ENCODE data around the gene METRNL. TPM values are rescaled to one million over a fixed set of nuclear protein-coding genes. Genes with fewer than 3 reads are reported as not detected.

METRNL gene
- total RNA-seq, 1 experiment from 2014 or later: 21.0 TPM

DNA sequence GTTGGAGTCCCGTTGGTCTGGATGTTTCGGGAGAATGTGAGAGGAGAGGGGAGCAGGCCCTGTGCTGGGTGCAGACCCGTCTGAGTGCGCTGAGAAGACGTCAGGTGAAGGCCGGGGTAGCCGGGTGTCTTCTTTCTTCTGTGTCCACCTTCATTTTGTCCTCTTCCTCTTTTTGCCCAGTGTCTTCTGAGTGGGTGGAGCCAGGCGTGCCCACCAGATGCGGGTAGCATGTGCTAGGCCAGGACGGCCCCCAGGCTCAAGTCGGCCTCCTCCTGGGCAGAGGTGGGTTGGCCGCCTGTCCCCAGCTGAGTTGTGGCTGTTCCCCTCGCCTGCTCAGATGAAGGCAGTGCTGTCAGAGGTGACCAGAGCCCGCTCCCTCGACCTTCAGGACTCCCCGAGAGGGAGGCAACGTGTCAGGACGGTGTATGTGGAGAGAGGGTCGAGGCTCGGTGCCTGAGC, 3.5 kb downstream of the METRNL start:
- POLR2A ChIA-PET: no interaction called here
- intact Hi-C loops (cut with micrococcal nuclease; ENCODE audit: unreplicated experiment) (no loop called here), in situ Hi-C loops (cut with HindIII; ENCODE audit: low pct_unique_long_range_greater_than_20kb, low sequenced_read_pairs) (no loop called here)
- DNase-seq (ENCODE audit: low read depth, low spot score) (no peak), ATAC-seq (no peak)
- H3K9me3 ChIP-seq (ENCODE audit: control insufficient read depth, insufficient read depth, low read depth, low read length): no peaks in the 10 kb centered on the region
- no peak for TF ChIP-seq TCF7L2 (IDR thresholded peaks at IDR 0.05; ENCODE audit: low read depth, low read length)
- TF ChIP-seq POLR2AphosphoS5 (IDR thresholded peaks at IDR 0.05; ENCODE audit: low read depth, low read length): no peak
- TF ChIP-seq, protein P1, sequence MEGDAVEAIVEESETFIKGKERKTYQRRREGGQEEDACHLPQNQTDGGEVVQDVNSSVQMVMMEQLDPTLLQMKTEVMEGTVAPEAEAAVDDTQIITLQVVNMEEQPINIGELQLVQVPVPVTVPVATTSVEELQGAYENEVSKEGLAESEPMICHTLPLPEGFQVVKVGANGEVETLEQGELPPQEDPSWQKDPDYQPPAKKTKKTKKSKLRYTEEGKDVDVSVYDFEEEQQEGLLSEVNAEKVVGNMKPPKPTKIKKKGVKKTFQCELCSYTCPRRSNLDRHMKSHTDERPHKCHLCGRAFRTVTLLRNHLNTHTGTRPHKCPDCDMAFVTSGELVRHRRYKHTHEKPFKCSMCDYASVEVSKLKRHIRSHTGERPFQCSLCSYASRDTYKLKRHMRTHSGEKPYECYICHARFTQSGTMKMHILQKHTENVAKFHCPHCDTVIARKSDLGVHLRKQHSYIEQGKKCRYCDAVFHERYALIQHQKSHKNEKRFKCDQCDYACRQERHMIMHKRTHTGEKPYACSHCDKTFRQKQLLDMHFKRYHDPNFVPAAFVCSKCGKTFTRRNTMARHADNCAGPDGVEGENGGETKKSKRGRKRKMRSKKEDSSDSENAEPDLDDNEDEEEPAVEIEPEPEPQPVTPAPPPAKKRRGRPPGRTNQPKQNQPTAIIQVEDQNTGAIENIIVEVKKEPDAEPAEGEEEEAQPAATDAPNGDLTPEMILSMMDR (IDR thresholded peaks at IDR 0.05): no peak
- no peak for TF ChIP-seq SIN3A (IDR thresholded peaks at IDR 0.05; ENCODE audit: borderline replicate concordance, insufficient read depth, low read depth, low read length)
- TF ChIP-seq, protein P2, sequence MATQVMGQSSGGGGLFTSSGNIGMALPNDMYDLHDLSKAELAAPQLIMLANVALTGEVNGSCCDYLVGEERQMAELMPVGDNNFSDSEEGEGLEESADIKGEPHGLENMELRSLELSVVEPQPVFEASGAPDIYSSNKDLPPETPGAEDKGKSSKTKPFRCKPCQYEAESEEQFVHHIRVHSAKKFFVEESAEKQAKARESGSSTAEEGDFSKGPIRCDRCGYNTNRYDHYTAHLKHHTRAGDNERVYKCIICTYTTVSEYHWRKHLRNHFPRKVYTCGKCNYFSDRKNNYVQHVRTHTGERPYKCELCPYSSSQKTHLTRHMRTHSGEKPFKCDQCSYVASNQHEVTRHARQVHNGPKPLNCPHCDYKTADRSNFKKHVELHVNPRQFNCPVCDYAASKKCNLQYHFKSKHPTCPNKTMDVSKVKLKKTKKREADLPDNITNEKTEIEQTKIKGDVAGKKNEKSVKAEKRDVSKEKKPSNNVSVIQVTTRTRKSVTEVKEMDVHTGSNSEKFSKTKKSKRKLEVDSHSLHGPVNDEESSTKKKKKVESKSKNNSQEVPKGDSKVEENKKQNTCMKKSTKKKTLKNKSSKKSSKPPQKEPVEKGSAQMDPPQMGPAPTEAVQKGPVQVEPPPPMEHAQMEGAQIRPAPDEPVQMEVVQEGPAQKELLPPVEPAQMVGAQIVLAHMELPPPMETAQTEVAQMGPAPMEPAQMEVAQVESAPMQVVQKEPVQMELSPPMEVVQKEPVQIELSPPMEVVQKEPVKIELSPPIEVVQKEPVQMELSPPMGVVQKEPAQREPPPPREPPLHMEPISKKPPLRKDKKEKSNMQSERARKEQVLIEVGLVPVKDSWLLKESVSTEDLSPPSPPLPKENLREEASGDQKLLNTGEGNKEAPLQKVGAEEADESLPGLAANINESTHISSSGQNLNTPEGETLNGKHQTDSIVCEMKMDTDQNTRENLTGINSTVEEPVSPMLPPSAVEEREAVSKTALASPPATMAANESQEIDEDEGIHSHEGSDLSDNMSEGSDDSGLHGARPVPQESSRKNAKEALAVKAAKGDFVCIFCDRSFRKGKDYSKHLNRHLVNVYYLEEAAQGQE (IDR thresholded peaks at IDR 0.05; ENCODE audit: insufficient read depth in 1 of 2, low read depth in 2 of 2, low read length in 1 of 2): no peak
- no TSS peak for BruUV-seq (replicated peaks)
- CTCF ChIA-PET: no interaction called here
- H3K36me3 ChIP-seq (ENCODE audit: control insufficient read depth, insufficient read depth, low read length): peaks cover 5% of the 10 kb centered on the region; the same call in 1 of the 2 replicates
- no peak overlapping the region for H3K27ac ChIP-seq (ENCODE audit: low read length)
- H3K4me1 ChIP-seq (ENCODE audit: control insufficient read depth, insufficient read depth, low read length): peaks cover 16% of the 10 kb centered on the region
- no peaks in the 10 kb centered on the region for H3K27me3 ChIP-seq (ENCODE audit: control insufficient read depth, insufficient read depth, low read length)
- H3K4me3 ChIP-seq (ENCODE audit: low read depth in 2 of 2, low read length in 2 of 2): no peak overlapping the region

DNA sequence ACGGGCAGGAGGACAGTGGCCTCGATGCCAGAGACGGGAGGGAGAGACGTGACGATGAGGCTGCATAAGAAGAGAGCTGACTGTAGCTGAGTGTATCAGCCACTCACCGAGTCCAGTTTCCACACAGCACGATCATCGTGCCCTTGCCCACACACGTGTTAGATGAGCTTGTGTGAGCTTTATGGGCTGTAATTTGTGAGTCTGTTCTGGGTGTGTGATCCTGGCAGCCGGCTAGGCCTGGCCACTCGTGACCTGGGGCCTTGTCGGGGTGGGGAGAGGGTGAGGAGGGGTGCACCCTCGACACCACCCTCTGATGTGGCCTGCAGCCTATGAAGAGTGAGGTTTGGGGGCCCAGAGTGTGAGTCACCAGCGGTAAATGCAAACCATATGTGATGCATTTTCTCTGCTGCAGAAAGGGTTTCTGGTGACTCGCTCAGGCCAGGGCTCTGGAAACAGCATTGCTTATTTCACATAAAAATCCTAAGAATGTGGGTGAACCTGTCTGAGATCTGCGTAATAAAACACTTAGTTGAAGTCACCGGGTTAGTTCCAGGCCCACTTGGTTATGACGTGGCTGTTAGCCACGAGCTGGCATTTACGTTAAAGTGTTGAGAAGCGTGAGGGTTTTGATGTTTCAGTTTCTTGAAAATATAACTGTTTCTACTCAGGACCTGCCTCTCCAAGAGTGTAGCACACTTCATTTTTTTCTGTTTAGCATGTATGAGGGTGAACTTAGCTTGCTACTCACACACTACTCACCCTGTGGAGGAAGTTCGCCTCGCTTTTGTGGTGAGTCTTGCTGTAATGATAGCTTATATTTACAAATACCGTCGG, 4.2 kb downstream of the METRNL start:
- POLR2A ChIA-PET: interaction anchor here (0.5 kb wide), 1 partner anchor 280 kb away, joined by 14 read pairs; no protein-coding TSS in a partner anchor
- intact Hi-C loops (cut with micrococcal nuclease; ENCODE audit: unreplicated experiment) (no loop called here), in situ Hi-C loops (cut with HindIII; ENCODE audit: low pct_unique_long_range_greater_than_20kb, low sequenced_read_pairs) (no loop called here)
- Histone ChIP-seq H3K4me3 (ENCODE audit: low read depth in 2 of 2, low read length in 2 of 2) (no peak overlapping the region), H3K4me1 (ENCODE audit: control insufficient read depth, insufficient read depth, low read length) (peaks cover 10% of the 10 kb centered on the region), H3K27me3 (ENCODE audit: control insufficient read depth, insufficient read depth, low read length) (no peaks in the 10 kb centered on the region), H3K9me3 (ENCODE audit: control insufficient read depth, insufficient read depth, low read depth, low read length) (no peaks in the 10 kb centered on the region), H3K36me3 (ENCODE audit: control insufficient read depth, insufficient read depth, low read length) (peaks cover 5% of the 10 kb centered on the region; the same call in 1 of the 2 replicates), H3K27ac (ENCODE audit: low read length) (no peak overlapping the region)
- CTCF ChIA-PET: no interaction called here
- no peak for TF ChIP-seq POLR2AphosphoS5 (IDR thresholded peaks at IDR 0.05; ENCODE audit: low read depth, low read length)
- TF ChIP-seq SIN3A (IDR thresholded peaks at IDR 0.05; ENCODE audit: borderline replicate concordance, insufficient read depth, low read depth, low read length): no peak
- no peak for TF ChIP-seq TCF7L2 (IDR thresholded peaks at IDR 0.05; ENCODE audit: low read depth, low read length)
- TF ChIP-seq, protein P1 (IDR thresholded peaks at IDR 0.05): no peak
- TF ChIP-seq, protein P2 (IDR thresholded peaks at IDR 0.05; ENCODE audit: insufficient read depth in 1 of 2, low read depth in 2 of 2, low read length in 1 of 2): no peak
- ATAC-seq: no peak
- DNase-seq (ENCODE audit: low read depth, low spot score): no peak
- BruUV-seq (replicated peaks): no TSS peak

Data from Panc1 (cell line).